Ascending aorta (tissue), 2 donors: ENCODE results near the gene KRTAP4-9. TPM values are rescaled to one million over a fixed set of nuclear protein-coding genes. Genes with fewer than 3 reads are reported as not detected.
"Not testable (repeated sequence)": the region's sequence is repeated elsewhere in the genome, so short reads cannot be mapped to it uniquely, and the experiment has no call there.

Source experiments
- DNase-seq, 2 donors: peaks; one replicate each; pipeline ENCODE4 v3.0.0-alpha.2; 2019; ENCODE audit warnings: low spot score in 2 of 2
- H3K27ac ChIP-seq, 2 donors: fragments of 200-600 bp; sonication (generic); one replicate each; pipeline ENCODE4 v1.5.1; 2016 to 2017; ENCODE audit warnings: mild to moderate bottlenecking in 1 of 2
- H3K27me3 ChIP-seq: fragments of 200-600 bp; sonication (generic); one replicate; pipeline ENCODE4 v1.5.1; 2017
- H3K36me3 ChIP-seq, 2 donors: fragments of 200-600 bp; sonication (generic); one replicate each; pipeline ENCODE4 v1.5.1; 2016
- H3K4me1 ChIP-seq, 2 donors: fragments of 200-600 bp; sonication (generic); one replicate each; pipeline ENCODE4 v1.5.1; 2016 to 2017; ENCODE audit warnings: mild to moderate bottlenecking in 1 of 2
- H3K4me3 ChIP-seq, 2 donors: fragments of 200-600 bp; sonication (generic); one replicate each; pipeline ENCODE4 v1.5.1; 2016 to 2017; ENCODE audit warnings: mild to moderate bottlenecking in 1 of 2
- H3K9me3 ChIP-seq, 2 donors: fragments of 200-600 bp; sonication (generic); one replicate each; pipeline ENCODE4 v1.5.1; 2016
- intact Hi-C: fragments of 100-400 bp; cut with DNase I; formaldehyde crosslinking; loops from one replicate; pipeline ENCODE4 v1.15.1; 2023
- total RNA-seq: library from RNA; depleted of rRNA; stranded (reverse); fragments of >200 nt; gene quantifications from one replicate; pipeline ENCODE4 v1.1.0, GENCODE V29; 2016
- TF ChIP-seq, protein P1 (sequence below), 3 experiments: fragments of 200-600 bp in 2 of 3; fragments of 450-650 bp in 1 of 3; sonication (generic) in 2 of 3; IDR thresholded peaks; one replicate each; pipeline ENCODE4 v1.5.1; 2016 to 2019; ENCODE audit warnings: antibody characterized with exemption in 3 of 3, mild to moderate bottlenecking in 1 of 3, moderate library complexity in 1 of 3

KRTAP4-9 gene
- total RNA-seq, 1 donor from 2014 or later = not detected

DNA sequence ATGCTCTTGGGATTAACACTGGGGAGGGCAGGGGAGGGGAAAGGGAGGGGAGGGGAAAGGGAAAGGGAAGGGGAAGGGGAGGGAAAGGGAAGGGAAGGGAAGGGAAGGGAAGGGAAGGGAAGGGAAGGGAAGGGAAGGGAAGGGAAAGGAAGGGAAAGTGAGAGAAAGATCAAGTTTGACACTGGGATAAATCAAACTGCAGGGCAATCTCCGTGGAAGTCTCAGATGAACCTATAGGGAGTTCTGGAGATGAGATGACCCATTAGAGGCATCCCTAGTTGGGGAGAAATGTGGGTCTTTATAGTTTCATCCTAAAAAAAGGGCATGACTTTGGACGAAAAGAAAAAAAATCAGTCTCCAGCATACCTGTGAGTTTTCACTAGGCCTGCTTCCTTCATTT is 16.6 kb downstream of the KRTAP4-9 start:
- H3K27ac ChIP-seq = no peak overlapping the region
- no peaks in the 10 kb centered on the region for H3K9me3 ChIP-seq
- H3K4me1 ChIP-seq = no peaks in the 10 kb centered on the region
- H3K4me3 ChIP-seq = no peak overlapping the region
- intact Hi-C loops = no loop called here
- DNase-seq = no peak
- no peaks in the 10 kb centered on the region for H3K27me3 ChIP-seq
- TF ChIP-seq, protein P1, sequence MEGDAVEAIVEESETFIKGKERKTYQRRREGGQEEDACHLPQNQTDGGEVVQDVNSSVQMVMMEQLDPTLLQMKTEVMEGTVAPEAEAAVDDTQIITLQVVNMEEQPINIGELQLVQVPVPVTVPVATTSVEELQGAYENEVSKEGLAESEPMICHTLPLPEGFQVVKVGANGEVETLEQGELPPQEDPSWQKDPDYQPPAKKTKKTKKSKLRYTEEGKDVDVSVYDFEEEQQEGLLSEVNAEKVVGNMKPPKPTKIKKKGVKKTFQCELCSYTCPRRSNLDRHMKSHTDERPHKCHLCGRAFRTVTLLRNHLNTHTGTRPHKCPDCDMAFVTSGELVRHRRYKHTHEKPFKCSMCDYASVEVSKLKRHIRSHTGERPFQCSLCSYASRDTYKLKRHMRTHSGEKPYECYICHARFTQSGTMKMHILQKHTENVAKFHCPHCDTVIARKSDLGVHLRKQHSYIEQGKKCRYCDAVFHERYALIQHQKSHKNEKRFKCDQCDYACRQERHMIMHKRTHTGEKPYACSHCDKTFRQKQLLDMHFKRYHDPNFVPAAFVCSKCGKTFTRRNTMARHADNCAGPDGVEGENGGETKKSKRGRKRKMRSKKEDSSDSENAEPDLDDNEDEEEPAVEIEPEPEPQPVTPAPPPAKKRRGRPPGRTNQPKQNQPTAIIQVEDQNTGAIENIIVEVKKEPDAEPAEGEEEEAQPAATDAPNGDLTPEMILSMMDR (IDR thresholded peaks at IDR 0.05) = no peak
- H3K36me3 ChIP-seq = no peaks in the 10 kb centered on the region

- H3K36me3 ChIP-seq, H3K9me3 ChIP-seq, intact Hi-C loops, DNase-seq, H3K4me1 ChIP-seq, H3K27me3 ChIP-seq, H3K4me3 ChIP-seq, H3K27ac ChIP-seq: not testable (repeated sequence)
Observed at GRCh38 chr17:41123292-41123990, 18.3 kb downstream of the KRTAP4-9 start.

GRCh38 chr17:41123991-41124371 is 18.8 kb downstream of the KRTAP4-9 start, which contains the start of gene KRTAP4-12:
Gene KRTAP4-12 (minus strand): TSS chr17:41124182. CDS start chr17:41124122, 60 bp downstream.
- H3K36me3 ChIP-seq, H3K9me3 ChIP-seq, H3K27ac ChIP-seq, DNase-seq, H3K4me3 ChIP-seq, H3K27me3 ChIP-seq, H3K4me1 ChIP-seq, intact Hi-C loops: not testable (repeated sequence)

GRCh38 chr17:41125064-41125463 is 19.9 kb downstream of the KRTAP4-9 start:
- no peak for DNase-seq
- H3K36me3 ChIP-seq = no peaks in the 10 kb centered on the region
- peaks cover 0 to 7% of the 10 kb centered on the region in 2 donors for H3K9me3 ChIP-seq
- intact Hi-C loops = no loop called here
- no peak overlapping the region for H3K27ac ChIP-seq
- no peak overlapping the region for H3K4me3 ChIP-seq
- no peaks in the 10 kb centered on the region for H3K27me3 ChIP-seq
- no peaks in the 10 kb centered on the region for H3K4me1 ChIP-seq
- TF ChIP-seq, protein P1 (IDR thresholded peaks at IDR 0.05) = no peak

- Histone ChIP-seq H3K4me3 (no peak overlapping the region), H3K4me1 (no peaks in the 10 kb centered on the region), H3K27ac (no peak overlapping the region), H3K9me3 (peaks cover 0 to 7% of the 10 kb centered on the region in 2 donors), H3K27me3 (no peaks in the 10 kb centered on the region), H3K36me3 (no peaks in the 10 kb centered on the region)
- no peak for DNase-seq
- TF ChIP-seq, protein P1 (IDR thresholded peaks at IDR 0.05) = no peak
- intact Hi-C loops = no loop called here
Observed at GRCh38 chr17:41126412-41126811, 21.2 kb downstream of the KRTAP4-9 start.

GRCh38 chr17:41127371-41127770 is 22.2 kb downstream of the KRTAP4-9 start:
- intact Hi-C loops = no loop called here

More at GRCh38 chr17:41127371-41127770, 22.2 kb downstream of the KRTAP4-9 start:
- TF ChIP-seq, protein P1 (IDR thresholded peaks at IDR 0.05) = no peak
- Histone ChIP-seq H3K4me1 (no peaks in the 10 kb centered on the region), H3K9me3 (peaks cover 0 to 7% of the 10 kb centered on the region in 2 donors), H3K36me3 (no peaks in the 10 kb centered on the region), H3K27me3 (no peaks in the 10 kb centered on the region), H3K27ac (no peak overlapping the region), H3K4me3 (no peak overlapping the region)
- no peak for DNase-seq
